NOMO-1 treated with dmso at 0.1 percent for 144 hours (cell line): ENCODE measurements around the gene UBE2I.
A peak's percentile ranks its signal among the peaks of the same experiment; 100 is the strongest.

Experiments used
- DNase-seq: peaks from one replicate; lab custom pipeline; 2025; ENCODE audit not compliant: unreplicated experiment; lab: John Stamatoyannopoulos, UW

Gene UBE2I

DNA sequence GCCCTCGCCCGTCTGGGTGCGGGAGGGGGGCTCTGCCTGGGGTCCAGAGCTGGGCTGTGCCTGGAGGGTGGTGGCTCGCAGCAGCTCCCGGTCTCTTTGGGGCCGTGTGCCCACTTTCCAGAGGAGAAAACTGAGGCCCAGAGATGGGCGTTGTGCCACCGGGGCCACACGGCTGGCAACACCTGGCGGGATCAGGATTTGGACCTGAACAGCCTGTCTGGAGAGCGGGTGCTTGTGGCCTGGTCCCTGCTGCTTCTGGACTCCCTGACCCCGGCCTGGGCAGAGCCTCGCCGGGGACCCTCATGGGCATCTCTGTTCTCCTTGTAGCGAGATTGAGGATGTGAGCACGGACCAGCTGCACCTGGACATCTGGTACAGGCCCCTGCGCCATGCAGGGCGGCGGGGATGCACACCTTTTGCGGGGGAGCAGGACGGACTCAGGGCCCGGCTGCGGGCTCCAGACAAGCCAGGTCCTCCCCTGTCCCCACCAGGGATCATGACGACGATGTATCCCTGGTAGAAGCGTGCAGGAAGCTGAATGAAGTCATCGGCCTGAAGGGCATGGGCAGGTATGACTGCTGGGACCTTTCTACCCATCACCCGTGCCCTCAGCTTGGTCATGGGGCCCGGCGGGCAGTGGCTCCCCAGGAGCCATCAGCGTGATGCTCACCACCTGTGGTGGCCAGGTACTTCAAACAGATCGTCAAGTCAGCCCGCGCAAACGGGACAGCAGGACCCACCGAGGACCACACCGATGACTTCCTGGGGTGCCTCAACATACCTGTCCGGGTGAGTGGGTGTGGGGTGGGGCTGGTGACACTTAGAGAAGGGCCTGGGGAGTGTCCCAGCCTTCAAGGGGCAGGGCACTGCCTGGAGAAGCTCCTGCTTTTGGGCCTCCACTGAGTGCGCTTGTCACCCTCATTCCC lies 32.3 kb downstream of the UBE2I start:
- no peak for DNase-seq

DNA sequence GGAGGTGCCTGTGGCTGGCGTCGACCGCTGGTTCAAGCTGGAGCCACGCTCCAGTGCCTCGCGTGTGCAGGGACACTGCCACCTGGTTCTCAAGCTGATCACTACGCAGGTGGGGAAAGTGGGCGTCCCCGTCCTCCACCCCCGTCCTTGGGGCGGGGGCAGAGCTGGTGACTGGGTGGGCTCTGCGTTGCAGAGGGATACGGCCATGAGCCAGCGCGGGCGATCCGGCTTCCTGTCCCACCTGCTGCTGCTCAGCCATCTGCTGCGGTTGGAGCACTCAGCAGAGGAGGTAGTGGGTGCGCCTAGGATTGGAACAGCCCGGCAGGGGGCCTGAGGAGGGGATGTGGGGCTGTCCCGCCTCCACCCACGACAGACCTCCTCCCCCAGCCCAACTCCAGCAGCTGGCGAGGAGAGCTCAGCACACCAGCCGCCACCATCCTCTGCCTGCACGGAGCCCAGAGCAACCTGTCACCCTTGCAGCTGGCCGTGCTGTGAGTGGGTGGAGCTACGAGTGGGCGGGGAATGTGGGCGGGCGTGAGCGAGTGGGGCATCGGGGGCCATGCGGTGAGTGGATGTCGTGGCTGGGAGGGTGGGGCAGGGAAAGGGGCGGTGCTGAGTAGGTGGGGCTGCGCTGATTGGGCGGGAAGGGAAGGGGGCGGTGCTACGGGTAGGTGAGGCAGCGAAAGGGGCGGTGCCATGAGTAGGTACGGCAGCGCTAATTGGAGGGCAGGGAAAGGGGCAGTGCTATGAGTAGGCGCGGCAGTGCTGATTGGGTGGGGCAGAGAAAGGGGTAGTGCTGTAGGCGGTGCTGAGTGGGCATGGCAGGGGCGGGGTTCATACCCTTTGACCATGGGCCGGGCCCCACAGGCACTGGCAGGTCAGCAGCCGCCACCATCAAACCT lies 33.3 kb downstream of the UBE2I start:
- peak; percentile 99 for DNase-seq

DNA sequence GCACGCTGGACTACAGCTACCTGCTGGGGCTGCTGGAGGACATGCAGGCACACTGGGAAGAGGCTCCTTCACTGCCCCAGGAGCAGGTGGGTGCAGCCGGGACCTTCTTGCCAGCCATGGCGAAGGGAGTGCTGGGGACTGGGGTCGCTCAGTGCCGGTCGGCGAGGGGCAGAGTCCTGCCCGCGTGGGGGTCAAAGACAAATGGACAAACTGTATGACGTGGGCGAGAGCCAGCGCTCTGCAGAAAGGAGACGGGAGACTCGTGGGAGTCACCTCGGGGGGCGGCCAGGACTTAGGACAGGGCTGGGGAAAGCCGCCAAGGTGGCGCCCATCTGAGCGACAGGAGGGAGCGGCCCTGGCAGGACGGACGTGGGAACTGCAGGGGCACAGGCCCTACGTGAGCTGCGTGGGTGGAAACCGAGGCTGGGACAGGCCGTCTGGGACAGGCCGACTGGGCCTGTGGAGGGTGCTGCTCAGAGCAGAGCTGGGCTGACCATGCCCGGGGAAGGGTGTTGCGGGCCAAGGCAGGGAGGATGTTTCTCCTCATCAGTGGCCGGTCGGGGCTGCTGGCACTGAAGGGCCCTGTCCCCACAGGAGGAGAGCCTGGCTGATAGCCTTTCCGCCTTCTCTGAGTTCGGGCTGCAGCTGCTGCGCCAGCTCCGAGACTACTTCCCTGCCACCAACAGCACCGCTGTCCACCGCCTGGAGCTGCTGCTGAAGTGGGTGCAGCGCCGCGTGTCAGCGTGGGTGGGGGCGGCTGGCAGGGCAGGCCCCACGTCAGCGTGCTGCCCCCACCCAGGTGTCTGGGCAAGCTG lies 34.2 kb downstream of the UBE2I start:
- DNase-seq, result no peak

DNA sequence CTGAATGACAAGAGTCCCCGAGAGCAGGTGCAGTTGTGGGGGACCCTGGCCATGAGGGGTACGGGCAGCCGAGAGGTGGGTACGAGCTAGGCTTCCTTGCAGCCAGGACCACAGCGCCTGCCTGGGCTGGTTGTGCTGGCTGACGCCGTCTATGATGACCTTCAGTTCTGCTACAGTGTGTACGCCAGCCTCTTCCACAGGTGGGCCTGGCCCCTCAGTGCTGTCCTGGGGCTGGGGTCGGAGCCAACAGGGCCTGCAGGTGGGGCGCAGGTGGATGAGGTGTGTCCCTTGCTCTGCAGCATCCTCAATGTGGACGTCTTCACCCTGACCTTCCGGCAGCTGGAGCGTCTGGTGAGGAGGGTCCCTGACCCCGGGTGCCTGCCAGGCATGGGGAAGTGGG lies 35.1 kb downstream of the UBE2I start:
- no peak for DNase-seq

DNA sequence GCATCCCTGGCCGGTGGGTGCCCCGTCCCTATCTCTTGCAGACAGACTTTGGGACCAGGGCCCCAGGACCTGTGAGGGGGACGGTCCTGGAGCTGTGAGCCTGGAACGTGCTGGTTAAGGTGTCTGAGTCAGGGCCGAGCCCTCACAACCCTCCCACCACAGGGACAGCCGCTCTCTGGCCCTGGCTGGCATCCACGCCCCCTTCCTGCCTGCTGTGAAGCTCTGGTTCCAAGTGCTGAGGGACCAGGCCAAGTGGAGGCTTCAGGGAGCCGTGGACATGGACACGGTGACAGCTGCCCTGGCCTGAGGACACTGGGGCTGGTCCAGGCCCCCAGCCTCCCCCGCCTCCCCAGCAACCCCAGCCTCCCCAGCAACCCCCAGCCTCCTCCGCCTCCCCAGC lies 35.7 kb downstream of the UBE2I start:
- DNase-seq, result no peak

DNA sequence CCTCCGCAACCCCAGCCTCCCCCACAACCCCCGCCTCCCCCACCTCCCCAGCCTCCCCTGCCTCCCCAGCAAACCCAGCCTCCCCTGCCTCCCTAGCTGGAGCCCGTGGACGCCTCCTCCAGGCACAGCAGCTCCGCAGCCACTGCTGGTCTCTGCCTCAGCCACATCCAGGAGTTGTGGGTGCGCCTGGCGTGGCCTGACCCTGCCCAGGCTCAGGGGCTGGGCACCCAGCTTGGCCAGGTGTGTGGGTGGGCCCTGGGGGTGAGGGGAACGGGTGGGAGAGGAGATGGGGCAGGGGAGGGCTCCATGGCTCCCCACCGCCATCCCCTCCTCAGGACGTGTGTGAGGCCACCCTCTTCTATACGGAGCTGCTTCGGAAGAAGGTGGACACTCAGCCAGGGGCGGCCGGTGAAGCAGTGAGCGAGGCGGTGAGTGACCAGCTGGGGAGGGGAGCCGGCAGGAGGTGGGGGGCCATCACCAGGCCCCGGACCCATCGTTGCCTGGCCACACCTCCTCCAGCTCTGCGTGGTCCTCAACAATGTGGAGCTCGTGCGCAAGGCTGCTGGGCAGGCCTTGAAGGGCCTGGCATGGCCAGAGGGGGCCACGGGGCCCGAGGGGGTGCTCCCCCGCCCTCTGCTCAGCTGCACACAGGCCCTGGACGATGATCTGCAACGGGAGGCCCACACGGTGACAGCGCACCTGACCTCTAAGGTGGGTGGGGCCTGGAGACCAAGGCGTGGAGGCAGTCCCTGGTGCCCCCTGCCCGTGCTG lies 36.4 kb downstream of the UBE2I start:
- no peak for DNase-seq

DNA sequence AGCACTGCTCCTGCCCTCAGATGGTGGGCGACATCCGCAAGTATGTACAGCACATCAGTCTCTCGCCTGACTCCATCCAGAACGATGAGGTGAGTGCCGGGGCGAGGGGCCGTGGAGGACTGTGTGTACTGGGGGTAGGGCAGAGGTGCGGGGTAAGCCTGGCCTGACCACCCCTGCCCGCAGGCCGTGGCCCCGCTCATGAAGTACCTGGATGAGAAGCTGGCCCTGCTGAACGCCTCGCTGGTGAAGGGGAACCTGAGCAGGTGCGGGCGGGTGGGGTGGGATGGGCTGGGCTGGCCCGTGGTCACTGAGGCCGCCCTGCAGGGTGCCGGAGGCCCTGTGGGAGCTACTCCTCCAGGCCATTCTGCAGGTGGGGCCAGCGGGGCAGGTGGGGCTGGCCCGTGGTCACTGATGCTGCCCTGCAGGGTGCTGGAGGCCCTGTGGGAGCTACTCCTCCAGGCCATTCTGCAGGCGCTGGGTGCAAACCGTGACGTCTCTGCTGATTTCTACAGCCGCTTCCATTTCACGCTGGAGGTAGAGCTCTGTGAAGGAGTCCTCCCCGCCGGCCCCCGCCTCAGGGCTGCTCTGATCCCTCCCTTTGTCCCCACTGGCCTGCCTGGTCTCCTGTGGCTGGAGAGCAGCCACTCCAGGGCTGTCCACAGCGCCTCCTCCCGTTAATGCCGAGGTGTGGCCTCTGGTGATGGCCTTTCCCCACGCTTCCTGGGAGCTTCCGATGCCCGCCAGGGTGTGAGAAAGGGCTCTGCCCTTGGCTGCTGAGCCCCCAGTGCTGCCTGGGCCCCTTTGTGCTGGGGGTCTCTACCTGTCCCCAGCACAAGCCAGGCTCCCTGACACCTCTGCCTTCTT lies 37.2 kb downstream of the UBE2I start:
- DNase-seq, result no peak

DNA sequence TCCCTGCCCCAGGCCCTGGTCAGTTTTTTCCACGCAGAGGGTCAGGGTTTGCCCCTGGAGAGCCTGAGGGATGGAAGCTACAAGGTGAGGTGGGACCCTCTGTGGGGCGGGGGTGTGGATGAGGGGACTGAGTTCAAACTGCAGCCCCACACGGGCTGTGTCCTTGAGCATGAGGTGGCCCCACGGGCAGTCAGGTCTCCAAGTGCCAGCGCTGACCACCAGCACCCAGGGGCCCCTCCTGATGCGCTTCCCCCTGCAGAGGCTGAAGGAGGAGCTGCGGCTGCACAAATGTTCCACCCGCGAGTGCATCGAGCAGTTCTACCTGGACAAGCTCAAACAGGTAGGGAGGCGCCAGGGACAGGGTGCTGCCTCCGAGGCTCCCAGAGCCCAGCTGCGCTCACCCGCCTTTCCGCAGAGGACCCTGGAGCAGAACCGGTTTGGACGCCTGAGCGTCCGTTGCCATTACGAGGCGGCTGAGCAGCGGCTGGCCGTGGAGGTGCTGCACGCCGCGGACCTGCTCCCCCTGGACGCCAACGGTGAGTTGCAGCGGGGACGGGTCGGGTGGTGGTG lies 37.9 kb downstream of the UBE2I start:
- DNase-seq, result no peak

DNA sequence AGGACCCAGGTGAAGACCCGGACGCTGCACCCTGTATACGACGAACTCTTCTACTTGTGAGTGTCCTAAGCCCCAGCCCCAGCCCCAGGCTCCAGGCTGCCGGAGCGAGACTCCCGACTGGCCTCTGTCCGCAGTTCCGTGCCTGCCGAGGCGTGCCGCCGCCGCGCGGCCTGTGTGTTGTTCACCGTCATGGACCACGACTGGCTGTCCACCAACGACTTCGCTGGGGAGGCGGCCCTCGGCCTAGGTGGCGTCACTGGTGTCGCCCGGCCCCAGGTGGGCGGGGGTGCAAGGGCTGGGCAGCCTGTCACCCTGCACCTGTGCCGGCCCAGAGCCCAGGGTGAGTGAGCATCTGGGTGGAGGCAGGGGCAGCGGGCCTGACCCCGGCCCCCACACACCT lies 38.5 kb downstream of the UBE2I start:
- no peak for DNase-seq

DNA sequence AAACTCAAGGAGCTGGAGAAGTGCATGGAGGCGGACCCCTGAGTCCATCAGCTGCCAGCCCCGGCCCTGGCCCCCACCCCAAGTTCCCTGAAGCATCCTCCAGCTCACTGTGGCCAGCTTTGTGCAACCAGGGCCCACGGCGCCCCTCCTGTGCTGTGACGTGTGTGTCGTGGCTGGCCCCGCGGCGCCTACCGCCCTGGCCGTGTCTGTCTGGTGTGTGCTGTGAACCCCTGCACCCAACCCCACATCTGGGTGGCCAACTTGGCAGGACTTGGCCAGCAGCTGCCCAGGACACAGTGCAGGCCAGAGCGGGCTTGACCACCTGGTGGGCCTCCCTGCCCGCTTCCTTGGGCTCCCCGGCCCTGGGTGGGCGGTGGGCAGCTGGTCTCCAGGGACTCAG lies 39.0 kb downstream of the UBE2I start:
- no peak for DNase-seq

DNA sequence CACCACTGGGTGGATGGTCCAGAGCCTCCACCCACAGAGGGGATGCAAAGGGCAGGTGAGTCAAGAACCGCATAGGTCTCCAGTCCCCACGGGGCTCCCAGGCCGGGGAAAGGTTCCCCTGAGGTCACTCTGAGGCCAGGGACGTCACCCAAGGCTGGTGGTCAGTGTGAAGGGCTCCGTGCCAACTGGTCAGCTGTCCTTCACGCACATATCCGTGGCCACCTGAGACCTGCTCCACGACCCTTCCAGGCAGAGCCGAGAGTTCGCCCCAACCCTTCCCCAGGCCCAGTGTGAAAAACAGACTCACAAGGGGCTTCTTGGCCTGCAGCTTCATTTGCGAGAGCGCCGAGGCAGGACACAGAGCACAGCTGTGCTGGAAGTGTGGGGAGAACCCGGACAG lies 39.5 kb downstream of the UBE2I start:
- DNase-seq, result no peak

DNA sequence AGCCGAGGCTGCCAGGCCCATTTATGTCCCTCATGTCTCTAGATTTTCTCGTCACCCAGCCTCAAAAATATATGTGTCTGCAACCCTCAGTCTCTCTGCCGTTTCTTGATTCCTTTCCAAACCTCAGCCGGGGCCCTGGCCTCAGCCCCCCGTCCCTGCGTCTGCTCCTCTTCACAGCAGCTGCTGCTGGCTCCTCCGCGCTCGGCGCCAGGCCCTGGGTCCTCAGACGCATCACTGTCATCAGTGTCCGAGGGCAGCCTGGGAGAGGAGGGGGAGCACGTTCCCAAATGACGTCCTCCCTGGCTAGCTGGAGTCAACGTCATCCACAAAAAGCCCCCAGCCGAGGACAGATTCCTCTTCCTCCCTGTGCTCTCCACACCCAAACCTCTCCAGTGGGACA lies 39.9 kb downstream of the UBE2I start:
- no peak for DNase-seq

DNA sequence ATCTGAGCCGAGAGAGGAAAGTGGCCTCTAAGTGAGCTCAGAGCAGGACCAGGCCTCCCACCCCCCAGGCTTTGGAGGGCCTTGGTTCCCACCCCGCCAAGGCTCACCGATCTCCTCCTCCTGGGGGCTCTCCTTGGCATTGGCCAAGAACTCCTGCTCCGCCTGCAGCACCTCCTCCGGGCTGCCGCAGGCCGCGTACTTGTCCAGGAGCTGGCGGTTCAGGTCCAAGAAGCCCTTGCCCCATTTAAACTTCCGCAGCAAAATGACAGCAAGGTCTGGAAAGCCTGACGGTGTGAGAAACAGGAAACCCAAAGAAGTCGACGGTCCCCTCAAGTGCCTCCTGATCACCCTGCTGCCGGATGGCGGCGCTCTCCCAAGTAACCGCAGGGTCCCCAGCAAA lies 40.5 kb downstream of the UBE2I start:
- DNase-seq, result no peak

DNA sequence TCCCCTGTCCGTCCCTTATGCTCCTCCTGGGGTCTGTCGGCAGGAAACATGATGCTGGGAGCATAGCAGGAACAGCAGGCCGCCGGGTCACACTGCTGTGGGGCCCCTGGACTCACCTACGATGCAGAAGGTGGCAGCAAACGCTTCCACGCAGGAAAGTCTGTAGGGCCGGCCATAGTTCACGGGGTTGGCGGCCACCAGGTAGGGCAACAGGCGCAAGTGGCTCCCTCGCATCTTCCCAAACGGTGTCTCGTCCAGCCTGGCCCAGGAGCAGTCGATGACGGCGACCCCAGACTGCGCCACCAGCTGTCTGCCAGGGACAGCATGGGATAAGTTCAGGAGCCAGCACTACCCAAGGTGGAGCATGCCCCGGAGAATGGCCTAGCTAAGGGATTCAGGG lies 41.3 kb downstream of the UBE2I start:
- DNase-seq, result no peak

DNA sequence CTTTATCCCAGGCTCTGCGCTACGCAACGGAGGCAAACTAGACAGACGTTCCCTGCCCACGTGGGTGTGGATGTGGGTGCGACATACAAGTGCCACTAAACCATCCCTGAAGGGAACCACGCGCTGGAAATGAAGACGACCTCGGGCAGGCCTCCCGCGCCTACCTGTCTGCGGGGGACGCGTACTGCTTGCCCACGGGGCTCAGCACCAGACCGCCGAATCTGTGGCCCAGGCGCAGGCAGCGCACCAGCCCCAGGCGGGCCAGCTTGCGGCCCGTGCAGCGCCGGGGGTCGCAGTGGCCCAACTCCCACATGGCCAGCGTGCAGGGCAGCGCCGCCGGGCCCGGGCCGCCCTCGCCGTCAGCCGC lies 41.8 kb downstream of the UBE2I start:
- no peak for DNase-seq

DNA sequence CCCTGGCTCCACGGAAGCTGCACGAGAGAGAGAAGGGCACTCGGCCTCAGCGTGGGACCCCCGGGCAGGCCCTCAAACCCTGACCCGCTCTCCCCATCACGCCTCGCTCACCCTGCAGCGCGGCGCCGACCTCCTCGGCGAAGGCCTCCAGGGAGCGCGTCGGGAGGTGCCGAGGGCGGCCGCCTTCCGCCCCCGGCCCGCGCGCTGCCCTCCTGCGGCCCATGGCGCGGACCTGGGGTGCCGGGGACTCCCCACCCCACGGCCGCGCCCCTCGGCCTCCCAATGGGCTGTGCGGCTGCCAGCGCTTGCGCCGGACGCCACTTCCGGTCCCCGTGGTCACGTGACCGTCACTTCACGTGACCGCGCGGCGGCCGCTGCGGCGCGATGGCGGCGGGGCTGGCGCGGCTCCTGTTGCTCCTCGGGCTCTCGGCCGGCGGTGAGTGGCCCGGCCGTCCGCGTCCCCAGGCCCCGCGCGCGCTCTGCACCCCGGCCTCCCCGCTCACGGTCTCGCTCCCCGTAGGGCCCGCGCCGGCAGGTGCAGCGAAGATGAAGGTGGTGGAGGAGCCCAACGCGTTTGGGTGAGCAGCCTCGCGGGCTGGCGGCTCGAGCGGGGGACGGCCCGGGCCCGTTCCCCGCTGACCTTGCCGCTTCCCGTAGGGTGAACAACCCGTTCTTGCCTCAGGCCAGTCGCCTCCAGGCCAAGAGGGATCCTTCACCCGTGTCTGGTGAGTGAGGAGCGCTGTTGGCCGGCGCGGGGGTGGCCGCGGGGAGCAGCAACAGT lies 42.3 kb downstream of the UBE2I start, which contains the start of the genes GNPTG and TSR3:
Gene GNPTG, plus strand, starts transcription at position 350 of the 781 bp plus-strand sequence. Its CDS starts 35 bp downstream, at position 385.
Gene TSR3, minus strand, starts transcription at position 297 of the 781 bp plus-strand sequence. Its CDS starts 74 bp downstream, at position 223.
- DNase-seq, result peak; percentile 48

DNA sequence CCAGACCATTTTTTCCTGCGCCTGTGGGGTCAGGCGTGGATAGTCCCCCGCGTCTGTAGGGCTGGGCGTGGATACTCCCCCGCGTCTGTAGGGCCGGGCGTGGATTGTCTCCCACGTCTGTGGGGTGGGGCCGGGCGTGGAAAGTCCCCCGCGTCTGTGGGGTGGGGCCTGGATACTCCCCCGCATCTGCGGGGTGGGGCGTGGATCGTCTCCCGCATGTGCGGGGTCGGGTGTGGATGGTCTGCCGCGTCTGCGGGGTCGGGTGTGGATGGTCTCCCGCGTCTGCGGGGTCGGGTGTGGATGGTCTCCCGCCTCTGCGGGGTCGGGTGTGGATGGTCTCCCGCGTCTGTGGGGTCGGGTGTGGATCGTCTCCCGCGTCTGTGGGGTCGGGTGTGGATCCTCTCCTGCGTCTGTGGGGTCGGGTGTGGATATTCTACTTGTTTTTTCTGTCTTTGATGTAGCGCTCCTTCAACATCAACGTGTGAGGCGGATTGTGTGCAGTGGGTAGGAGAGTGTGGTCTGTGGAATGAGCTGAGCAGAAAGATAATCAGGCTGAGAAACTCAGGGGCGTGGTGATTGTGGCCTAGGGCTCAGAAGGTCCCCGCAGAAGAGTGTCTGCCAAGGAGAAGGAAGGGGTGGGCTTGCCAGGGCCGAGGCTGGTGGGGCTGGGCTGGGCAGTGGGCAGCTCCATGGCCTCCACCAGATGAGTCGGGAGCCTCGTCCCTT lies 45.5 kb downstream of the UBE2I start:
- DNase-seq, result no peak

DNA sequence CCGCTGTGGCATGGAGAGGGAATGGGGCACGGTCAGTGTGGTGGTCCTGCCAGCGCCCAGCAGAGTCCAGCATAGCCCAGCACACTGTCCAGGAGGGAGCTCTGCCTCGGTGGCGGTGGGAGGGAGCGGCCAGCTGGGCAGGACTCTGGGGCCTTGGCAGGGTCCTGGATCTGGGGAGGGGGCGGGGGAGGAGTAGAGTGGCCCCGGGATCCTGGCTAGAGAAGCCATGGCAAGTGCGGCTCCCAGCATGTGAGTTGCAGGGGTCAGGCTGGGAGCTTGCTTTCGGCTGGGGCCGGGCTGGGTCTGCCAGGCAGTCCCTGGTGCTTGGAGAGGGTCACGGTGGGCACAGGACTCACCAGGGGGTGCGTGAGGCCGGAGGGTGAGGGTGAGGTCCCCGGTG lies 46.2 kb downstream of the UBE2I start:
- DNase-seq, result no peak
